Measurements from ENCODE around the gene SEPTIN5.
"Not testable (repeated sequence)": the region's sequence is repeated elsewhere in the genome, so short reads cannot be mapped to it uniquely, and the experiment has no call there.

SEPTIN5 gene

GRCh38 chr22:19693981-19694670 is 20.2 kb upstream of the SEPTIN5 start:
- H3K27ac ChIP-seq (ENCODE audit: insufficient read depth, low read length, poor library complexity, severe bottlenecking) = no peak overlapping the region
- H3K4me3 ChIP-seq (ENCODE audit: insufficient read depth, low read depth, low read length, poor library complexity, severe bottlenecking) = no peak overlapping the region
- no peaks in the 10 kb centered on the region for H3K36me3 ChIP-seq (ENCODE audit: control insufficient read depth, insufficient read depth, low read length)
- no peaks in the 10 kb centered on the region for H3K4me1 ChIP-seq (ENCODE audit: control insufficient read depth, insufficient read depth, low read length, poor library complexity, severe bottlenecking)
- DNase-seq = no peak
- no peaks in the 10 kb centered on the region for H3K27me3 ChIP-seq (replicated peaks; ENCODE audit: control insufficient read depth, insufficient read depth, low read length, poor library complexity, severe bottlenecking)
- no peaks in the 10 kb centered on the region for H3K9me3 ChIP-seq (ENCODE audit: control insufficient read depth, low read length)

- H3K9me3 ChIP-seq (ENCODE audit: control insufficient read depth, low read length) = no peaks in the 10 kb centered on the region
- no peak overlapping the region for H3K4me3 ChIP-seq (ENCODE audit: insufficient read depth, low read depth, low read length, poor library complexity, severe bottlenecking)
- no peak overlapping the region for H3K27ac ChIP-seq (ENCODE audit: insufficient read depth, low read length, poor library complexity, severe bottlenecking)
- no peaks in the 10 kb centered on the region for H3K4me1 ChIP-seq (ENCODE audit: control insufficient read depth, insufficient read depth, low read length, poor library complexity, severe bottlenecking)
- H3K36me3 ChIP-seq (ENCODE audit: control insufficient read depth, insufficient read depth, low read length) = no peaks in the 10 kb centered on the region
- no peak for DNase-seq
- H3K27me3 ChIP-seq (replicated peaks; ENCODE audit: control insufficient read depth, insufficient read depth, low read length, poor library complexity, severe bottlenecking) = no peaks in the 10 kb centered on the region
Observed at GRCh38 chr22:19694696-19695095, 19.6 kb upstream of the SEPTIN5 start.

- Histone ChIP-seq H3K27me3 (replicated peaks; ENCODE audit: control insufficient read depth, insufficient read depth, low read length, poor library complexity, severe bottlenecking) (no peaks in the 10 kb centered on the region), H3K36me3 (ENCODE audit: control insufficient read depth, insufficient read depth, low read length) (no peaks in the 10 kb centered on the region), H3K4me3 (ENCODE audit: insufficient read depth, low read depth, low read length, poor library complexity, severe bottlenecking) (no peak overlapping the region), H3K4me1 (ENCODE audit: control insufficient read depth, insufficient read depth, low read length, poor library complexity, severe bottlenecking) (no peaks in the 10 kb centered on the region), H3K27ac (ENCODE audit: insufficient read depth, low read length, poor library complexity, severe bottlenecking) (no peak overlapping the region), H3K9me3 (ENCODE audit: control insufficient read depth, low read length) (no peaks in the 10 kb centered on the region)
- no peak for DNase-seq
Observed at GRCh38 chr22:19696504-19697276, 17.6 kb upstream of the SEPTIN5 start.

- not testable (repeated sequence) for H3K4me1 ChIP-seq (ENCODE audit: control insufficient read depth, insufficient read depth, low read length, poor library complexity, severe bottlenecking); H3K36me3 ChIP-seq (ENCODE audit: control insufficient read depth, insufficient read depth, low read length); H3K4me3 ChIP-seq (ENCODE audit: insufficient read depth, low read depth, low read length, poor library complexity, severe bottlenecking); H3K27ac ChIP-seq (ENCODE audit: insufficient read depth, low read length, poor library complexity, severe bottlenecking); H3K27me3 ChIP-seq (replicated peaks; ENCODE audit: control insufficient read depth, insufficient read depth, low read length, poor library complexity, severe bottlenecking); H3K9me3 ChIP-seq (ENCODE audit: control insufficient read depth, low read length); DNase-seq
Observed at GRCh38 chr22:19697871-19698270, 16.4 kb upstream of the SEPTIN5 start.

GRCh38 chr22:19700790-19701419 is 13.4 kb upstream of the SEPTIN5 start:
- no peaks in the 10 kb centered on the region for H3K36me3 ChIP-seq (ENCODE audit: control insufficient read depth, insufficient read depth, low read length)
- no peaks in the 10 kb centered on the region for H3K27me3 ChIP-seq (replicated peaks; ENCODE audit: control insufficient read depth, insufficient read depth, low read length, poor library complexity, severe bottlenecking)
- no peaks in the 10 kb centered on the region for H3K9me3 ChIP-seq (ENCODE audit: control insufficient read depth, low read length)
- no peak for DNase-seq
- H3K27ac ChIP-seq (ENCODE audit: insufficient read depth, low read length, poor library complexity, severe bottlenecking) = no peak overlapping the region
- H3K4me3 ChIP-seq (ENCODE audit: insufficient read depth, low read depth, low read length, poor library complexity, severe bottlenecking) = no peak overlapping the region
- no peaks in the 10 kb centered on the region for H3K4me1 ChIP-seq (ENCODE audit: control insufficient read depth, insufficient read depth, low read length, poor library complexity, severe bottlenecking)

GRCh38 chr22:19701420-19702145 is 12.7 kb upstream of the SEPTIN5 start:
- no peak overlapping the region for H3K4me3 ChIP-seq (ENCODE audit: insufficient read depth, low read depth, low read length, poor library complexity, severe bottlenecking)
- H3K36me3 ChIP-seq (ENCODE audit: control insufficient read depth, insufficient read depth, low read length) = no peaks in the 10 kb centered on the region
- H3K4me1 ChIP-seq (ENCODE audit: control insufficient read depth, insufficient read depth, low read length, poor library complexity, severe bottlenecking) = no peaks in the 10 kb centered on the region
- H3K9me3 ChIP-seq (ENCODE audit: control insufficient read depth, low read length) = no peaks in the 10 kb centered on the region
- no peaks in the 10 kb centered on the region for H3K27me3 ChIP-seq (replicated peaks; ENCODE audit: control insufficient read depth, insufficient read depth, low read length, poor library complexity, severe bottlenecking)
- DNase-seq = no peak
- no peak overlapping the region for H3K27ac ChIP-seq (ENCODE audit: insufficient read depth, low read length, poor library complexity, severe bottlenecking)

- no peaks in the 10 kb centered on the region for H3K4me1 ChIP-seq (ENCODE audit: control insufficient read depth, insufficient read depth, low read length, poor library complexity, severe bottlenecking)
- H3K36me3 ChIP-seq (ENCODE audit: control insufficient read depth, insufficient read depth, low read length) = no peaks in the 10 kb centered on the region
- H3K27ac ChIP-seq (ENCODE audit: insufficient read depth, low read length, poor library complexity, severe bottlenecking) = no peak overlapping the region
- no peaks in the 10 kb centered on the region for H3K9me3 ChIP-seq (ENCODE audit: control insufficient read depth, low read length)
- no peak for DNase-seq
- no peak overlapping the region for H3K4me3 ChIP-seq (ENCODE audit: insufficient read depth, low read depth, low read length, poor library complexity, severe bottlenecking)
- H3K27me3 ChIP-seq (replicated peaks; ENCODE audit: control insufficient read depth, insufficient read depth, low read length, poor library complexity, severe bottlenecking) = no peaks in the 10 kb centered on the region
Observed at GRCh38 chr22:19703869-19704268, 10.4 kb upstream of the SEPTIN5 start.

- Histone ChIP-seq H3K4me1 (ENCODE audit: control insufficient read depth, insufficient read depth, low read length, poor library complexity, severe bottlenecking) (no peaks in the 10 kb centered on the region), H3K9me3 (ENCODE audit: control insufficient read depth, low read length) (no peaks in the 10 kb centered on the region), H3K27me3 (replicated peaks; ENCODE audit: control insufficient read depth, insufficient read depth, low read length, poor library complexity, severe bottlenecking) (no peaks in the 10 kb centered on the region), H3K36me3 (ENCODE audit: control insufficient read depth, insufficient read depth, low read length) (no peaks in the 10 kb centered on the region), H3K27ac (ENCODE audit: insufficient read depth, low read length, poor library complexity, severe bottlenecking) (no peak overlapping the region), H3K4me3 (ENCODE audit: insufficient read depth, low read depth, low read length, poor library complexity, severe bottlenecking) (no peak overlapping the region)
- no peak for DNase-seq
Observed at GRCh38 chr22:19704355-19705015, 9.8 kb upstream of the SEPTIN5 start.

- Histone ChIP-seq H3K27me3 (replicated peaks; ENCODE audit: control insufficient read depth, insufficient read depth, low read length, poor library complexity, severe bottlenecking) (no peaks in the 10 kb centered on the region), H3K27ac (ENCODE audit: insufficient read depth, low read length, poor library complexity, severe bottlenecking) (no peak overlapping the region), H3K4me1 (ENCODE audit: control insufficient read depth, insufficient read depth, low read length, poor library complexity, severe bottlenecking) (no peaks in the 10 kb centered on the region), H3K9me3 (ENCODE audit: control insufficient read depth, low read length) (no peaks in the 10 kb centered on the region), H3K4me3 (ENCODE audit: insufficient read depth, low read depth, low read length, poor library complexity, severe bottlenecking) (no peak overlapping the region), H3K36me3 (ENCODE audit: control insufficient read depth, insufficient read depth, low read length) (no peaks in the 10 kb centered on the region)
- DNase-seq = no peak
Observed at GRCh38 chr22:19705181-19705934, 8.9 kb upstream of the SEPTIN5 start.
